Osteocyte (in vitro differentiated cells): ENCODE results near the gene FN1. TPM values are rescaled to one million over a fixed set of nuclear protein-coding genes. Genes with fewer than 3 reads are reported as not detected.

Experiments
- DNase-seq: peaks from one replicate; pipeline ENCODE4 v3.0.0; 2021; ENCODE audit warnings: mixed read lengths; ENCODE audit not compliant: unreplicated experiment; ENCODE audit errors: extremely low spot score
- H3K27ac Mint-ChIP-seq: one replicate; pipeline ENCODE4 v1.8.0; 2021; ENCODE audit warnings: mild to moderate bottlenecking, mixed read lengths; ENCODE audit not compliant: unreplicated experiment
- H3K27me3 Mint-ChIP-seq: one replicate; pipeline ENCODE4 v1.8.0; 2021; ENCODE audit warnings: mixed read lengths; ENCODE audit not compliant: unreplicated experiment
- H3K36me3 Mint-ChIP-seq: one replicate; pipeline ENCODE4 v1.8.0; 2021; ENCODE audit warnings: mixed read lengths; ENCODE audit not compliant: unreplicated experiment
- H3K4me1 Mint-ChIP-seq: one replicate; pipeline ENCODE4 v1.8.0; 2021; ENCODE audit warnings: mixed read lengths; ENCODE audit not compliant: unreplicated experiment
- H3K4me3 Mint-ChIP-seq: one replicate; pipeline ENCODE4 v1.8.0; 2021; ENCODE audit warnings: mild to moderate bottlenecking, moderate library complexity, mixed read lengths; ENCODE audit not compliant: unreplicated experiment
- H3K9me3 Mint-ChIP-seq: one replicate; pipeline ENCODE4 v1.8.0; 2021; ENCODE audit warnings: mixed read lengths; ENCODE audit not compliant: unreplicated experiment
- total RNA-seq: library from RNA; stranded (reverse); gene quantifications from 2 replicates; pipeline ENCODE4 v1.2.1, GENCODE V29; 2021
- TF ChIP-seq, protein P1 (sequence below): fragments of 200-600 bp; sonication (generic); IDR thresholded peaks from 2 replicates; pipeline ENCODE4 v1.5.0; 2021; ENCODE audit warnings: antibody characterized with exemption, mild to moderate bottlenecking, moderate library complexity

The FN1 gene
- total RNA-seq, 1 donor from 2014 or later, result 16,854 TPM

DNA sequence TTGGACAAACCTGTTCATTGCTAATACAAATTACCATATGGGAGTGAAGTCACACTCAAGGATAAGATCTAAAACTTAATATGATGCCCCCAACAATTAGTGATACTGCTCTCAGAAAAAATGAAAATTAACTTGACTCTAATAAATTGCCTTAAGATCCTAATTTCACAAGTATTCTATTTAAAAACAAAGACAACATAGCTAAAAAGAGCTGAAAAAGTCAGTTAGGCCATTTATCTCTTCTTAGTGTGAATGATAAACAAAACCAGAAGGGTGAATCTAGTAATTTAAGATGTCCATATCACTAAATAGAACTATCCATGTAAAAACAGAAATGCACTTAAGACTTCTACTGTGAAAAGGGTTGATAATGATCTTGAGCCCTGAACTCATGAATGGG lies 53.4 kb downstream of the FN1 start:
- Mint-ChIP-seq H3K4me3 (no peak overlapping the region), H3K27ac (peak overlapping the region; percentile 81), H3K9me3 (no peaks in the 10 kb centered on the region), H3K36me3 (peaks cover 86% of the 10 kb centered on the region), H3K27me3 (no peaks in the 10 kb centered on the region), H3K4me1 (peaks cover 49% of the 10 kb centered on the region)
- TF ChIP-seq, protein P1, sequence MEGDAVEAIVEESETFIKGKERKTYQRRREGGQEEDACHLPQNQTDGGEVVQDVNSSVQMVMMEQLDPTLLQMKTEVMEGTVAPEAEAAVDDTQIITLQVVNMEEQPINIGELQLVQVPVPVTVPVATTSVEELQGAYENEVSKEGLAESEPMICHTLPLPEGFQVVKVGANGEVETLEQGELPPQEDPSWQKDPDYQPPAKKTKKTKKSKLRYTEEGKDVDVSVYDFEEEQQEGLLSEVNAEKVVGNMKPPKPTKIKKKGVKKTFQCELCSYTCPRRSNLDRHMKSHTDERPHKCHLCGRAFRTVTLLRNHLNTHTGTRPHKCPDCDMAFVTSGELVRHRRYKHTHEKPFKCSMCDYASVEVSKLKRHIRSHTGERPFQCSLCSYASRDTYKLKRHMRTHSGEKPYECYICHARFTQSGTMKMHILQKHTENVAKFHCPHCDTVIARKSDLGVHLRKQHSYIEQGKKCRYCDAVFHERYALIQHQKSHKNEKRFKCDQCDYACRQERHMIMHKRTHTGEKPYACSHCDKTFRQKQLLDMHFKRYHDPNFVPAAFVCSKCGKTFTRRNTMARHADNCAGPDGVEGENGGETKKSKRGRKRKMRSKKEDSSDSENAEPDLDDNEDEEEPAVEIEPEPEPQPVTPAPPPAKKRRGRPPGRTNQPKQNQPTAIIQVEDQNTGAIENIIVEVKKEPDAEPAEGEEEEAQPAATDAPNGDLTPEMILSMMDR, result no peak
- DNase-seq, result no peak

DNA sequence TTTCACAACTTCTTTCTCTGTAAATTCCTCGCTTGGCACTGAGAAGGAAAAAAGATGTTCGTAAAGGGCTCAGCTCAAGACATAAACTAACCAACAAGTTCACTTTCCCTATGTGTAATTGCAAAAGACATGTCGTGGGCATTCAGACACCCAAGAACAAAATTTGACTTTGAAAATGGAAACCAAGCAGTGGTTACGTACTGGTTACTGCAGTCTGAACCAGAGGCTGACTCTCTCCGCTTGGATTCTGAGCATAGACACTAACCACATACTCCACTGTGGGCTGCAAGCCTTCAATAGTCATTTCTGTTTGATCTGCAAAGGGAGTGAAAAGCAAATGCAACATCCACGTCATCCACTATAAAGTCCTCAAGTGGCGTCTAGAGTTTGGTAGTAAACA lies 53.9 kb downstream of the FN1 start:
- TF ChIP-seq, protein P1, result no peak
- H3K36me3 Mint-ChIP-seq, result peaks cover 86% of the 10 kb centered on the region

DNA sequence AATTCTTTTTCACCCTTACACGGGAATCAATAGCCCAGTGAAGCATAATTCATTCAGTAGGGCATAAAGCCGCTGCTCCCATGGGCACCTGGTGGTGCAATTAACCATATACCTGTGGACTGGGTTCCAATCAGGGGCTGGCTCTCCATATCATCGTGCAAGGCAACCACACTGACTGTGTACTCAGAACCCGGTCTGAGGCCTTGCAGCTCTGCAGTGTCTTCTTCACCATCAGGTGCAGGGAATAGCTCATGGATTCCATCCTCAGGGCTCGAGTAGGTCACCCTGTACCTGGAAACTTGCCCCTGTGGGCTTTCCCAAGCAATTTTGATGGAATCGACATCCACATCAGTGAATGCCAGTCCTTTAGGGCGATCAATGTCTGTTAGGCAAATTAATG lies 55.2 kb downstream of the FN1 start:
- peak overlapping the region; percentile 74 for H3K27ac Mint-ChIP-seq
- H3K4me1 Mint-ChIP-seq, result peaks cover 42% of the 10 kb centered on the region
- no peaks in the 10 kb centered on the region for H3K9me3 Mint-ChIP-seq
- H3K27me3 Mint-ChIP-seq, result no peaks in the 10 kb centered on the region
- no peak overlapping the region for H3K4me3 Mint-ChIP-seq
- peaks cover 85% of the 10 kb centered on the region for H3K36me3 Mint-ChIP-seq
- no peak for DNase-seq
- TF ChIP-seq, protein P1, result no peak

More for the DNA sequence above, 53.9 kb downstream of the FN1 start:
- Mint-ChIP-seq H3K9me3 (no peaks in the 10 kb centered on the region), H3K4me3 (no peak overlapping the region), H3K27ac (peak overlapping the region; percentile 81), H3K27me3 (no peaks in the 10 kb centered on the region), H3K4me1 (peaks cover 49% of the 10 kb centered on the region)
- no peak for DNase-seq

DNA sequence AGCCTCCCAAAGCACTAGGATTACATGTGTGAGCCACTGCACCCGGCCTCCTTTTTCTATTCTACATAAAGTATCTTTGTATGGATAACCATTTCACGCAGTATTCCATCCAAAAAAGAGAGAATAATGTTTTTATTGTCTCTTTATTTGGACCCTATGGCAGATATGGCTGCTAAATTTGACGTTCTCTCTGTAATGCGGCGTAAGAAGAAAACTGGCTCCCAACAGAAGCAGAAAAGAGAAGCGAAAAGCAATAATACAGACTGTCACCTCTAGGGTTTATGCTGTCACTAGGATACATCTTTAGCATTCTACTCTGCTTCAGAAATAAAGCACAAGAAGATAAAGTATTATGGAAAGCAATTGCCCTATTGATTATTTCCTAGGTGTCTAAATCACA lies 55.9 kb downstream of the FN1 start:
- Mint-ChIP-seq H3K27me3 (no peaks in the 10 kb centered on the region), H3K36me3 (peaks cover 92% of the 10 kb centered on the region), H3K27ac (peak overlapping the region; percentile 74), H3K4me3 (no peak overlapping the region), H3K4me1 (peaks cover 45% of the 10 kb centered on the region), H3K9me3 (no peaks in the 10 kb centered on the region)
- TF ChIP-seq, protein P1, result no peak
- no peak for DNase-seq

DNA sequence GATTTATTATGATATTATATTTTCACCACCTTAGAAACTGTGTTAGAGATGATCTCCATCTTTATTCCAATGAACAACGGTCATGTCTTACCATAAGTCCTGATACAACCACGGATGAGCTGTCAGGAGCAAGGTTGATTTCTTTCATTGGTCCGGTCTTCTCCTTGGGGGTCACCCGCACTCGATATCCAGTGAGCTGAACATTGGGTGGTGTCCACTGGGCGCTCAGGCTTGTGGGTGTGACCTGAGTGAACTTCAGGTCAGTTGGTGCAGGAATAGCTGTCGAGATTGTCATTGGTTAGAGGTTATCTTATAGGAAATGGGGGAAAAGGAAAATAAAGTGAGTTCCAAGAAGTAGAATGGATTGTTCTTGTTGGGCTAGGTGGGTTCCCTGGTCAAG lies 56.8 kb downstream of the FN1 start:
- Mint-ChIP-seq H3K4me1 (peaks cover 53% of the 10 kb centered on the region), H3K9me3 (no peaks in the 10 kb centered on the region), H3K36me3 (peaks cover 92% of the 10 kb centered on the region), H3K27ac (peak overlapping the region; percentile 76), H3K4me3 (no peak overlapping the region), H3K27me3 (no peaks in the 10 kb centered on the region)
- DNase-seq, result no peak
- TF ChIP-seq, protein P1, result no peak
